Measurements from ENCODE around the gene ENPP3. TPM values are rescaled to one million over a fixed set of nuclear protein-coding genes. Genes with fewer than 3 reads are reported as not detected.
A peak's percentile ranks its signal among the peaks of the same experiment; 100 is the strongest.

Gene ENPP3
- total and polyA plus RNA-seq, 9 of the 15 experiments (the other 6 are each of a cell fraction or from before 2014, with no cell fraction given) = 14.0 to 32.8 (median 21.6) TPM

GRCh38 chr6:131627724-131628682 is 9.1 kb upstream of the ENPP3 start, which contains the start of gene MED23 (continued):
- TF ChIP-seq ZNF449 (CRISPR knock-in tag; IDR thresholded peaks at IDR 0.05) (0 out of 2 replicates have a peak, but pooled peaks have one; percentile 39), ID3 (CRISPR knock-in tag; IDR thresholded peaks at IDR 0.05) (no peak), ID3 (tag; IDR thresholded peaks at IDR 0.05) (peak; percentile 86), ZBTB33 (CRISPR knock-in tag; IDR thresholded peaks at IDR 0.05) (peak; percentile 85), WHSC1 (IDR thresholded peaks at IDR 0.05; ENCODE audit: low read length) (no peak), SMARCA5 (IDR thresholded peaks at IDR 0.05) (no peak), RFX5 (IDR thresholded peaks at IDR 0.05; ENCODE audit: low read depth, low read length) (peak; percentile 26; the same call in 1 of the 2 replicates), CEBPB (tag; IDR thresholded peaks at IDR 0.05) (no peak), SMARCA4 (IDR thresholded peaks at IDR 0.05) (no peak), ZNF133 (CRISPR knock-in tag; IDR thresholded peaks at IDR 0.05) (no peak), HLTF (IDR thresholded peaks at IDR 0.05) (0 out of 2 replicates have a peak, but pooled peaks have one; percentile 25), MYC (IDR thresholded peaks at IDR 0.05; ENCODE audit: low read depth, low read length) (peak; percentile 76), MYC (CRISPR knock-in tag; IDR thresholded peaks at IDR 0.05; ENCODE audit: borderline replicate concordance, low read depth) (no peak), SLC30A9 (CRISPR knock-in tag; IDR thresholded peaks at IDR 0.05) (no peak), SAFB2 (IDR thresholded peaks at IDR 0.05; ENCODE audit: borderline replicate concordance, low read depth, low read length, severe bottlenecking) (no peak), NEUROD1 (IDR thresholded peaks at IDR 0.05; ENCODE audit: borderline replicate concordance, low read depth, low read length, partially characterized antibody) (peak; percentile 94), HOXB6 (CRISPR knock-in tag; IDR thresholded peaks at IDR 0.05; ENCODE audit: borderline replicate concordance) (no peak), CXXC5 (CRISPR knock-in tag; IDR thresholded peaks at IDR 0.05) (peak; percentile 89), ZNF431 (CRISPR knock-in tag; IDR thresholded peaks at IDR 0.05) (no peak; the same call in 1 of the 2 replicates), GTF2A2 (tag; IDR thresholded peaks at IDR 0.05) (no peak), HMGXB4 (CRISPR knock-in tag; IDR thresholded peaks at IDR 0.05) (peak; percentile 97; the same call in 1 of the 2 replicates)
